NCI-H510A (cell line): ENCODE data around the gene ITGA11.

Experiments used
- DNase-seq: peaks from one replicate; lab custom pipeline; 2025; lab: John Stamatoyannopoulos, UW

The ITGA11 gene

GRCh38 chr15:68445351-68445750 lies 13.4 kb upstream of the ITGA11 start:
- no peak for DNase-seq

DNA sequence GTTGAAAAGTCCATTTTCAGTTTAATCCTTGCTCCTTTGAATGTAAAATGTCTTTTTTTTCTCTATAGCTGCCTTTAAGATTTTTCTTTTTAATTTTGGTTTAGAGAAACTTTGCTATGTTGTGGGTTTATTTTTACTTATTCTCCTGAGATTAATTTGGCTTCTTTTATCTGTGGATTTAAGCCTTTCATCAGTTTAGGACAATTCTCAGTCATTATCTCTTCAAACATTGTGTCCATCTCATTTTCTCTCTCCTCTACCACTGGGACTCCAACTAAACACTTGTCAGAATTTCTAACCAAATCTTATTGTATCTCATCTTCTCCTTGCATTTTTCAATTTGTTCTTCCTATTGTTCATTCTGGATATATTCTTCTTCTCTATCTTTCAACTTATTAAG lies 12.4 kb upstream of the ITGA11 start:
- no peak for DNase-seq

DNA sequence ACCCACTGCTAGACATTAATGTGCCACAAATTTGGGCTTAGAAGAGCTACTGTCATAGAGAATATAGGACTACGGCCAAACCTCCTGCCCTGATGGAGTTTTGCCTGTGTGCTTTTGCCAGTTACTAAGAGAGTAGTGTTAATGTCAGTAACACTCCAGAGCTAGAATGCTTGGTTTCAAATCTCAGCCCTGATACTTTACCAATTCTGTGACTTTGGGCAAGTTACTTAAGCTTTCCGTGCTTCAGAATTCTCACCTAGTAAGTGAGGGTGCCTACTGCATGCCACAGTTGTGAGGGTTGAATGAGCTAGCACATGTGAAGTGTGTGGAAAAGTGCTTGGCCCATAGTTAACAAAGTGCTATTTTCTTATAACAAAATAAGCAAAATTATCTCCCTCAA lies 10.9 kb upstream of the ITGA11 start:
- no peak for DNase-seq

DNA sequence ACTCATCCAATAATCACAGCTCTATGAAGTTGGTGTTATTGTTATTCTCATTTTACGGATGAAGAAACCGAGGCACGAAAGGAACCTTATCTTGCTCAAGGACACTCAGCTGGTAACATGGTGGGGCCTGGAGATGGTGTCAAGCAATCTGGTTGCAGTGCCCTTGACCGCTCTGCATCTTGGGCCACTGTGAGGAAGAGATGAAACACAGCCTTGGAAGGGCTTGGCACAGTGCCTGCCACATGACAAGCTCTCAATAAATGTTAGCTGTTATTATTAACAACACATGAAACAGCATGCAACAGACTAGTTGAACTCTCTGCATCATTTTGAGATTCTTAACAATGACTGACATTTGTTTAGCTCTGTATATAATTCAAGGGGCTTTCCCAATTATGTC lies 10.1 kb upstream of the ITGA11 start:
- no peak for DNase-seq

- DNase-seq: no peak
Measured at GRCh38 chr15:68441045-68441743, 9.2 kb upstream of the ITGA11 start.

DNA sequence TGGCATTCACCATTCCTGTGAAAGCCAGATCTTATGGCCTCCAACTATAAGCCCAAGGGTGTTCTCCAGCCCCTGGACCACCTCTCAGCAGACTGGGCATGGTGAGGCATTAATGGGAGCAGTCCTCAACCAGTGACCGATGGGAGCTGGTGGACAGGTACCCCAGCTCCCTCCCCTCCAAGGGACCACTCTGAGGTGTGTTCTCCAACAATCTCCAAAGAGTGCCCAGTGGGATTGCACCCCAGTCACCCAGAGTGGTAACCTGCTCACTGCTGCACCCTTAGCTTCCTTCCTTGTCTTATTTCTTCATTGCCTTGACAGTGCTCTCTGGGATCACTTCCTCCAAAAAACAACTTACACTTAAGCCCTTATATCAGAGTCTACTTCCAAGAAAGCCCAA lies 8.2 kb upstream of the ITGA11 start:
- no peak for DNase-seq

- no peak for DNase-seq
Measured at GRCh38 chr15:68439506-68439905, 7.5 kb upstream of the ITGA11 start.

DNA sequence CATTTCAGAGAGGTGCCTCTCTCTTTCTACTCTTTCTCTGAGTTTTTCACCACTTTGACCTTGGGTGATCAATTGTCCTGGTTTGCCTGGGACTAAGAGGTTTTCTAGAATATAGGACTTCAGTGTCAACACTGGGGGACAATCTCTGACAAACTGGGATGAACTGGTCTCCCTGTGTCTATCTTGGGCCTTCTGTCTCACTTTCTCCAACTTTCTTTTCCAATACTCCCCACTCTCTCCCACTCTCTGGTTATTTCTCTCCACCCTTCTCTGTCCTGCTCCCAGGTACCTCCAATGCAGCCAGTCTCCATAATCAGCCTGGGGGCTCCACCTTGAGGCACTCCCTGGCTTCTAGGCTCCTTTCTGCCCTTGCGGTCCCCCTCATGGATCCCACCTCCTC lies 4.7 kb upstream of the ITGA11 start:
- DNase-seq: no peak

- no peak for DNase-seq
Measured at GRCh38 chr15:68435966-68436365, 4.0 kb upstream of the ITGA11 start.

- no peak for DNase-seq
Measured at GRCh38 chr15:68434021-68434420, 2.1 kb upstream of the ITGA11 start.

DNA sequence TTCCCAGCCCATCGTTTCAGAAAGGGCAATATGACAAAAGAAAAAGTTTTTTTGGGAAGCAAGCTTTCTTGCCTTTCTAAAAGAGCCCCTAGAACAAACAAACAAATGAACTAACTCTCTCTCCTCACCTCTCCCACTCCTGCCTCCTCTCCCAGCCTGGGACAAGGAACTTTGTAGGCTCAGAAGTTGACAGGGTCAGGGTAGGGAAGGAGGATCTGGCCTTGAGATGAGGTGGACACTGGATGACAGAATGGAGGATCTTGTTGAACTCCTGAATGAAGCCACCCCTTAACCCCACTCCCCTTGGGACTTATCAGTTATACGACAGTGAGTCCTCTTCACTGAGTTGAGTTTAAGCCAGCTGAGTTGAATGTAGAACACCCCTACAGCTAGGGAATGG lies 1.6 kb upstream of the ITGA11 start:
- DNase-seq: no peak

- no peak for DNase-seq
Measured at GRCh38 chr15:68432441-68433064, 590 bp upstream of the ITGA11 start.

- DNase-seq: no peak
Measured at GRCh38 chr15:68431037-68431791, 749 bp downstream of the ITGA11 start.

DNA sequence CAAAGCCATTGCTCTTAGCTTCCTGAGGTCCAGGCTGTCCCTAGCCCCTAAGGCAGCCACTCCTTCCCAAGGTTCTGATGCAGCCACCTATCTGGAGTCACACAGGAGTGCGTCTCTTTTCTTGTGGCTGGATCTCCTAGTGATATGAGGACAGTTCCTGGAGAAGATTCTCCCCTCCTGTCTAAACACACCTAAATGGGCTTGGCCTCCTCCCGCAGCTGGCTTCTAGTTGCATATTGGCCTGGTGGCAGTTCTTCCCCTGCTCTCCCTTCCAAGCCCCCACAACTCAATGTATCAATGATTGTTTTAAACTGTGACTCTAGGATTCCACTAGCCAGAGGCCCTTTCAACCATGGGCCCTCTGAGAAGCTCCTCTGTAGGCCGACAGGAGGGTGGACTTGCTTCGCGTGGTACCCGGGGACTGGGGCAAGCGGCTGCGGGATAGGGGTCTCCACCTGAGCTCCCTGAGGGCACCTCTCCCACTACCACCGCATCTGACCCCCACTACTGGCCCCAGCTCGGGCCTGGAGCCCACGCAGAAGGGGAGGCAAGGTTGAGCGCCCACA lies 1.4 kb downstream of the ITGA11 start:
- DNase-seq: no peak

DNA sequence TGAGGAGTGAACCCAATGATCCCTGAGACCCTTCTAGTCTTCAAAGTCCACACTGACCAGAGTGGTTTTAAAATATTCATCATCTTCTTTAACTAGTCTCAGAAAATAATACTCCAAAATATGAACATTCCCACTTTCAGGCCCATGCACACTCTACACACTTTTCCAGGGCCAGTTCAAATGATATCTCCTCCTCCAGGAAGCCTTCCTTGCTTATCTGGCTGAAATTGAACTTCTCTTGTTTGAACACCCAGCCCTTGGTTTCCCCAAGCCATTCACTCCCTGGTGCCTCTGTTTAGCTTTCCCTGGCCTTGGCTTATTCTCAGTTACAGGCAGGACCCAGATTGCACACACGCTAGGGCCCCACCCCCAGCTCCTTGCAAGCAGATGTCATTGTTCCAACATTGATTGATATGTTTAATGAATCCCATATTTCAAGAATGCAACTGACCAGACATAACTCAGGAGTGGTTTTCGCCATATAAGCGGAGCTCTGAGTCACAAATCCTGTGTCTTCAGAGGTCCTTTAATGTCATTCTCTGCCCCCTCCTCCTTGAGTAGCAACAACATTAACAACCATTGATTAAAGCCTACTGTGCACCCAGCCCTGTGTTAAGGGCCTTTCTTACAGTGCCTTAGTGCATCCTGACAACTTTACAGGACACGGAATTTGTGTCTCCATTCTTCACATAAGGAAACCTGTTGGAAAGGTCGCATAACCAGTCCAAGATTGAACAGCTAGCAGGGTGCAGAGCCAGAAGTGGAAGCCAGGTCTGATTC lies 2.1 kb downstream of the ITGA11 start:
- no peak for DNase-seq

GRCh38 chr15:68428431-68428940 lies 3.5 kb downstream of the ITGA11 start:
- DNase-seq: no peak

DNA sequence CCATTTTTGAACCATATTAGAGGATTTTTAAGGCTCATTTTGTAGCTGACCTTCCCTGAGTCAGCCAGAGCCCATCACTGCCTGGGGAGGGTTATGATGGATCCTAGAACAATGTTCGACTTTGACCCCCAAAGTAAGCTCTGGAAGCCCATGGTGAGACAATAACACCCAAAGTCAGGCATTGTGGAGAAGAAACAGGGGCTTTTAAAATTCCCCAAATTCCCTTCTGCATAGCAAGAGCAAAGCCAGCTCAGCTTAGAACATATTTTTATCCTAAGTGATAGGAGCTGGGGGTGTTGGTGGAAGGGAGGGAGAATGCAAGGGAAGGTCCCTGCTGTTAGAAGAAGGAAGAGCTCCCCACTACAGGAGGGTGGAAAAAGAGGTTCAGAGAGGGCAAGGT lies 4.0 kb downstream of the ITGA11 start:
- no peak for DNase-seq

DNA sequence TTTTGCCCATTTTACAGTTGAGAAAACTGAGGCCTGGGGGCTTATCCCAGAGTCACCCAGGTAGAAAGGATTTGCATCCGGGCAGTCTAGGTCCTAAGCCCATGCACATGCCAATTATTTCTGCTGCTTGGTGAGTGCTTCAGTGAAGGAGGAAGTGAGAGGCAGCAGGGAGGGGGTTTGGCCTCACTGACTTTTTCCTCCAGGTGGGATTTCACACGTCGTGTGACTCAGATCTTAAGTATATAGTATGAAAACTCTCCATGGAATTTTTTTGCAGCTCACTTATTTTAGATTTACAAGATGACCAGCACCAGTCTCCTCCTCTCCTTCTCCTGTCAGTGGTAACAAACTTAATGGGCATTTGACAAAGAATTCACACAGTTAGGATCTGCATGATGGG lies 4.6 kb downstream of the ITGA11 start:
- DNase-seq: no peak

DNA sequence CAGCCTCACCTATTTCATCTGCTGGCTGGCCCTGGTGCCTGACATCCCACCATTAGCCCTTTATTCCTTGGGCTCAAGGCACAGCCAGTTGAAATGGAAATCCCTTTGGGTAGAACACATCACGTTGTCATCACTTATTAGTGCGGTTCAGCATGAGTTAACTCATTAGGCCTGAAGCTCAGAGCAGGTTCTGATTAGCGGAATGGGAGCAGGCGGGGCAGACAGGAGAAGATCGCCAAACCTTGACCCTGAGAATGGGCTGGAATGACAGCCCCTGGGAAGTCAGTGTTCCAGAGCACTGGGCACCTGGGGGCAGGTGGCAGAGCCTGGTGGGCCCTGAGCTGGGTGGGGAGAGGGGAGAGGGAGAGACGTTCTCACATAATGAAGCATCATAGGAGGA lies 5.8 kb downstream of the ITGA11 start:
- DNase-seq: no peak

DNA sequence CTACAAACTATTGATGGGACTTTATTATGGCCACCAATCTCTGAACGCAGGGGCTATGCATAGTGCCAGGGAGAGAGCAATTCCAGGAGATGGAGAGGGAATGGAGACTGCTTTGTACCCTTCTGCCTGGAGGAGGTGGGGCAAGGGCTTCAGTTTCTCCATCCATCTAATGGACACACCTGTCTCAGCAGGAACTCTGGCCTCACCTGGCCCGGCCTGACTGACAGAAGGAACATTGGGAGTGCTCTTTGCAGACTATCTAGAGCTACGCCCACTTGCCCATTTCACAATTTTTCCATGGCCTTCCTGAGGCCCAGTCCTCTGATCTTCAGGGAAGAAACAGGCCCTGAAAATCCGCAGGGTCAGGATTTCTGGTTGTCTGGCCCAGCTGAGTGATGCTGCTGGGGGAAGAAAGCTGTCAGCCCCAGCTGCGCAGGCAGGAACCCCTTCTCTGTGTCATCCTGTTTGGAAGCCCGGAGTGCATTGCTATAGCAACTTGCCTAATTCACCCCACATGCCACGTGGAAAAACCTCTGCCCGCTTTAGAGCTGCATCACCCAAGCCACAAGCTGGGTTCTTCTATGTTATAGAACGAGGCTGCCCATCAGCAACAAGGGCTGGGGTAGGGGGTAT lies 6.4 kb downstream of the ITGA11 start:
- no peak for DNase-seq

DNA sequence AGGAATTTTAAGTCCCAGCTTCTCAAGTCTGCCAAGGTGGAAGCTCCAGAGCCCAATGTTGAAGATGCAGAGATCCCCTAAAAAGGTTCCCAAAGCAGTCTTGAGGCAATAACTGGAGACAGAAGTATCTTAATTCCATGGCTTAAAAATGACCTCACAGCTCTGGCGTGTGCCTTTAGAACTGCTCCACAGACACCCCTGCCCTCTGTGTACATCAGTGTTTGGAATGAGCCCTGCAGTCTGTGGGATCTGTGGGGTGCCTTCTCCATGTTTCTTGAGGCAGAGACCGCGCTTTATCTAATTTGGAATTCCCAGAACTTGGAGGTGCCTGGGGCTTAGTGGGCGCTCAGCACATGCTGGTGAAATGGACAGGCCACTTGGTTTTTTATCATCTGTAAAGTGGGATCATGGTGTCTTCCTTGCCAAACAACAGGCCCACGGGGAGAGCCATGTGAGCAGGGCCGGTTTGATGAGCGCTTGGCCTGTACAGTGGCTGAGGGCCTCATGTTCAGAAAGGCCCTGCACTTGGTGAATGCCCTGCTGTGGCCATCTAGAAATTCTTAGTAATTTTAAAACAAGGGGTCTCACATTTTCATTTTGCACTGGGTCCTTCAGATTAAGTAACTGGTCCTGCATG lies 7.1 kb downstream of the ITGA11 start:
- DNase-seq: no peak
